ENCODE results near the gene PLPPR4. TPM values are rescaled to one million over a fixed set of nuclear protein-coding genes. Genes with fewer than 3 reads are reported as not detected.

The PLPPR4 gene, protein sequence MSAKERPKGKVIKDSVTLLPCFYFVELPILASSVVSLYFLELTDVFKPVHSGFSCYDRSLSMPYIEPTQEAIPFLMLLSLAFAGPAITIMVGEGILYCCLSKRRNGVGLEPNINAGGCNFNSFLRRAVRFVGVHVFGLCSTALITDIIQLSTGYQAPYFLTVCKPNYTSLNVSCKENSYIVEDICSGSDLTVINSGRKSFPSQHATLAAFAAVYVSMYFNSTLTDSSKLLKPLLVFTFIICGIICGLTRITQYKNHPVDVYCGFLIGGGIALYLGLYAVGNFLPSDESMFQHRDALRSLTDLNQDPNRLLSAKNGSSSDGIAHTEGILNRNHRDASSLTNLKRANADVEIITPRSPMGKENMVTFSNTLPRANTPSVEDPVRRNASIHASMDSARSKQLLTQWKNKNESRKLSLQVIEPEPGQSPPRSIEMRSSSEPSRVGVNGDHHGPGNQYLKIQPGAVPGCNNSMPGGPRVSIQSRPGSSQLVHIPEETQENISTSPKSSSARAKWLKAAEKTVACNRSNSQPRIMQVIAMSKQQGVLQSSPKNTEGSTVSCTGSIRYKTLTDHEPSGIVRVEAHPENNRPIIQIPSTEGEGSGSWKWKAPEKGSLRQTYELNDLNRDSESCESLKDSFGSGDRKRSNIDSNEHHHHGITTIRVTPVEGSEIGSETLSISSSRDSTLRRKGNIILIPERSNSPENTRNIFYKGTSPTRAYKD
- total RNA-seq (2022; extraction: Qiagen RNA extraction), result 0.02 TPM in 1 of 5 replicates, not detected in the others

DNA sequence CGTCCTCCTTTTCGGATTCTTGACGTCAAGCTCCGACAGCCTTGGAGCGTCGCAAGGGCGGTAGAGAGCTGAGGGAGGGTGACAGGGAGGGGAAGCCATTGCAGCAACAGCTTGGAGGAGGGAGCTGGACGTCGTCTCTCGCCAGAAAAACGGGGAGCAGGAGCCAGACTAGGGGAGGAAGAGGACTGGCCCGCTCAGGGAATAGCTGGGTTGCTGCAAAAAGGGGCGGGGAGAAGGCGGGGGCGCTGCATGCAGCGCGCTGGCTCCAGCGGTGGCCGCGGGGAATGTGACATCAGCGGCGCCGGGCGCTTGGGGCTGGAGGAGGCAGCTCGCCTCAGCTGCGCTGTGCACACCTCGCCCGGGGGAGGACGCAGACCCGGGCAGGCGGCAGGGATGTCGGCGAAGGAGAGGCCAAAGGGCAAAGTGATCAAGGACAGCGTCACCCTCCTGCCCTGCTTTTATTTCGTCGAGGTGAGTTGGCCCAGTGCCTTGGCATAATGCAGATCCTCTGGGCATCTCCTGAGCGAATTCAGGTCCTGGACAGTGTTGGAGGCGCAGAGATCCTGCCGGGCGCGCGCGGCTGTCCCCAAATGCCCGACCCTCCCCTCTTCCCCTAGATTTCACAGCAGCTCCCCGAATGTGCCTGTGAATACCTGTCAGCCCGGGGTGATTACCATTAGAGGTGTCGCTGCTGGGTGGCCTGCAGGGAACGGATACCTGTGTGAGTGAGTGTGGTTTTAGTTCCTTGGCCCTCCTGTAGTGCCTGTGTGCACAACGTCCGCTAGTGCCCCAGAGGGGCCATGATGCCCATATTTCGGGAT is at the start of gene PLPPR4:
PLPPR4 (plus strand) TSS at position 292 of the 821 bp plus-strand sequence; CDS start at position 394, 102 bp downstream.

